ENCODE results near the gene UBE2J2. TPM values are rescaled to one million over a fixed set of nuclear protein-coding genes. Genes with fewer than 3 reads are reported as not detected.

UBE2J2 gene
- total and polyA plus RNA-seq, 2 of the 8 experiments (the other 6 are each of a cell fraction or from before 2014, with no cell fraction given), result 33.6 to 67.9 TPM

GRCh38 chr1:1264026-1264425 is 9.6 kb downstream of the UBE2J2 start:
- DNase-seq (ENCODE audit: low read depth in 1 of 2, low spot score in 2 of 2) (no peak), FAIRE-seq (no peak)
- Histone ChIP-seq H3K56ac (replicated peaks; ENCODE audit: insufficient read length, low read depth, low read length) (no peak overlapping the region), H3K79me2 (ENCODE audit: control insufficient read depth in 1 of 2, insufficient read depth in 2 of 2, low read length in 2 of 2) (peaks cover 0 to 15% of the 10 kb centered on the region in 2 experiments; a peak in 2 of 4 replicates), H2BK15ac (ENCODE audit: low read length) (no peak overlapping the region), H2AK5ac (ENCODE audit: low read depth, low read length) (no peak overlapping the region), H2BK5ac (ENCODE audit: low read depth, low read length) (no peak overlapping the region), H3K27ac (ENCODE audit: low read depth, low read length) (no peak overlapping the region), H3K79me1 (ENCODE audit: low read depth, low read length) (peaks cover 20% of the 10 kb centered on the region), H3K9me3 (ENCODE audit: insufficient read depth in 2 of 2, low read depth in 1 of 2, low read length in 1 of 2) (no peaks in the 10 kb centered on the region), H3K36me3 (ENCODE audit: control insufficient read depth in 2 of 4, insufficient read depth in 4 of 4, low read length in 3 of 4) (peaks cover 16 to 37% (median 23%) of the 10 kb centered on the region in 4 experiments), H2AFZ (ENCODE audit: low read length) (no peak overlapping the region), H4K20me1 (replicated peaks in 1 of 2; ENCODE audit: control insufficient read depth in 1 of 2, insufficient read depth in 2 of 2, low read length in 2 of 2) (peaks cover 12 to 38% of the 10 kb centered on the region in 2 experiments), H2BK20ac (ENCODE audit: low read length) (no peak overlapping the region), H4K91ac (replicated peaks; ENCODE audit: insufficient read length, low read length) (no peak overlapping the region), H2BK12ac (ENCODE audit: low read depth, low read length) (no peak overlapping the region), H3K4me1 (replicated peaks in 1 of 4; ENCODE audit: control insufficient read depth in 3 of 4, insufficient read depth in 4 of 4, low read length in 3 of 4) (peaks cover 0 to 2% (median under 1%) of the 10 kb centered on the region in 4 experiments; a peak in 1 of 7 replicates), H3K23me2 (ENCODE audit: low read depth, low read length) (no peaks in the 10 kb centered on the region), H3K9ac (replicated peaks in 1 of 4; ENCODE audit: extremely low read depth in 1 of 4, low read depth in 3 of 4, low read length in 3 of 4) (no peak overlapping the region), H3K14ac (ENCODE audit: insufficient read length) (no peak overlapping the region), H3K4me3 (ENCODE audit: extremely low read depth in 1 of 4, insufficient read depth in 2 of 4, low read depth in 3 of 4, low read length in 4 of 4) (no peak overlapping the region), H3K4me2 (ENCODE audit: insufficient read depth in 1 of 2, low read depth in 2 of 2, low read length in 2 of 2) (no peak overlapping the region), H4K8ac (ENCODE audit: extremely low read depth, insufficient read depth, low read length) (no peak overlapping the region), H3K18ac (ENCODE audit: extremely low read depth, low read length) (no peak overlapping the region), H4K5ac (ENCODE audit: insufficient read length, low read depth, low read length) (no peak overlapping the region), H3K4ac (replicated peaks; ENCODE audit: insufficient read length, low read depth, low read length) (no peak overlapping the region), H3K23ac (ENCODE audit: insufficient read length) (no peak overlapping the region), H2BK120ac (replicated peaks; ENCODE audit: low read depth, low read length) (no peak overlapping the region), H3K27me3 (replicated peaks in 1 of 4; ENCODE audit: control insufficient read depth in 3 of 4, extremely low read depth in 1 of 4, insufficient read depth in 3 of 4, low read length in 3 of 4) (no peaks in the 10 kb centered on the region)
- CTCF ChIA-PET (ENCODE audit: partially characterized antibody), result interaction anchor here (0.6 to 2.7 kb wide), 13 partner anchors 9 to 401 kb away, joined by 3 to 11 read pairs (median 3); no protein-coding TSS in a partner anchor
- POLR2A ChIA-PET (ENCODE audit: partially characterized antibody), result interaction anchor here (1.5 kb wide), 1 partner anchor 74 kb away, joined by 3 read pairs; no protein-coding TSS in a partner anchor
- 92% methylated on average over 9 of the region's 9 CpGs; no CpG with 5 or more reads in 1 of the 2 experiments for WGBS, 2 experiments (ENCODE audit: extremely low coverage in 1 of 2, insufficient coverage in 1 of 2, insufficient read length in 1 of 2, insufficient replicate concordance in 2 of 2, low coverage in 1 of 2, low lambda C conversion rate in 2 of 2, missing lambda C conversion rate in 1 of 2)
- TF ChIP-seq KDM1A (IDR thresholded peaks at IDR 0.05; ENCODE audit: borderline replicate concordance, low read length), result no peak
- TF ChIP-seq SP4 (IDR thresholded peaks at IDR 0.05; ENCODE audit: low read length), result no peak
- TF ChIP-seq ZNF274 (IDR thresholded peaks at IDR 0.05; ENCODE audit: borderline replicate concordance, extremely low read depth, low read length), result no peak
- no peak for TF ChIP-seq TAF1 (IDR thresholded peaks at IDR 0.05; ENCODE audit: low read depth, low read length)
- TF ChIP-seq SP1 (IDR thresholded peaks at IDR 0.05; ENCODE audit: low read depth, low read length), result no peak

Data from H1 (cell line).